HepG2 (cell line): Measurements from ENCODE around the gene PSMD5.

Source experiments
- CHD4 ChIP-seq: fragments of 200-600 bp; sonication (generic); IDR thresholded peaks from 2 replicates; pipeline ENCODE4 v1.7.0; 2017; ENCODE audit warnings: mild to moderate bottlenecking, low read length, borderline replicate concordance
- NR2C2 ChIP-seq: sonication (generic); formaldehyde crosslinking; IDR thresholded peaks from 2 replicates; pipeline ENCODE4 v1.4.0; 2020; ENCODE audit warnings: missing genetic modification reagents, mild to moderate bottlenecking, moderate library complexity, borderline replicate concordance
- POLR2AphosphoS5 ChIP-seq: IDR thresholded peaks from 2 replicates; pipeline ENCODE4 v1.6.1; 2012; ENCODE audit warnings: low read depth, low read length
- ZNF672 ChIP-seq: sonication (generic); formaldehyde crosslinking; IDR thresholded peaks from 2 replicates; pipeline ENCODE4 v1.8.1; 2022; ENCODE audit warnings: missing genetic modification reagents
- TF ChIP-seq, protein P1 (sequence below): sonication (generic); formaldehyde crosslinking; IDR thresholded peaks from 2 replicates; pipeline ENCODE4 v1.5.0; 2020; ENCODE audit warnings: mild to moderate bottlenecking, missing genetic modification reagents, moderate library complexity

GRCh38 chr9:120830865-120831264, 11.9 kb downstream of the PSMD5 start:
- TF ChIP-seq, protein P1, sequence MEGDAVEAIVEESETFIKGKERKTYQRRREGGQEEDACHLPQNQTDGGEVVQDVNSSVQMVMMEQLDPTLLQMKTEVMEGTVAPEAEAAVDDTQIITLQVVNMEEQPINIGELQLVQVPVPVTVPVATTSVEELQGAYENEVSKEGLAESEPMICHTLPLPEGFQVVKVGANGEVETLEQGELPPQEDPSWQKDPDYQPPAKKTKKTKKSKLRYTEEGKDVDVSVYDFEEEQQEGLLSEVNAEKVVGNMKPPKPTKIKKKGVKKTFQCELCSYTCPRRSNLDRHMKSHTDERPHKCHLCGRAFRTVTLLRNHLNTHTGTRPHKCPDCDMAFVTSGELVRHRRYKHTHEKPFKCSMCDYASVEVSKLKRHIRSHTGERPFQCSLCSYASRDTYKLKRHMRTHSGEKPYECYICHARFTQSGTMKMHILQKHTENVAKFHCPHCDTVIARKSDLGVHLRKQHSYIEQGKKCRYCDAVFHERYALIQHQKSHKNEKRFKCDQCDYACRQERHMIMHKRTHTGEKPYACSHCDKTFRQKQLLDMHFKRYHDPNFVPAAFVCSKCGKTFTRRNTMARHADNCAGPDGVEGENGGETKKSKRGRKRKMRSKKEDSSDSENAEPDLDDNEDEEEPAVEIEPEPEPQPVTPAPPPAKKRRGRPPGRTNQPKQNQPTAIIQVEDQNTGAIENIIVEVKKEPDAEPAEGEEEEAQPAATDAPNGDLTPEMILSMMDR (CRISPR knock-in tag), result no peak
- TF ChIP-seq NR2C2 (CRISPR knock-in tag) (no peak), POLR2AphosphoS5 (no peak), ZNF672 (no peak), CHD4 (no peak)
